Astrocyte (in vitro differentiated cells and primary cell): ENCODE results near the gene XRCC5. TPM values are rescaled to one million over a fixed set of nuclear protein-coding genes. Genes with fewer than 3 reads are reported as not detected.
"Not testable (repeated sequence)": the region's sequence is repeated elsewhere in the genome, so short reads cannot be mapped to it uniquely, and the experiment has no call there.

Experiments
- DNase-seq: peaks from one replicate; pipeline ENCODE4 v3.0.0-alpha.2; 2010; ENCODE audit warnings: low read depth
- FAIRE-seq: peaks from 2 replicates; lab custom pipeline; 2011; peaks lifted over from hg19 to GRCh38; lab: Jason Lieb, UNC
- H2AFZ ChIP-seq: 2 replicates; pipeline ENCODE4 v1.6.0; 2012; ENCODE audit warnings: low read depth, low read length, inconsistent platforms
- H3K27ac ChIP-seq: 2 replicates; pipeline ENCODE4 v1.5.1; 2011; ENCODE audit warnings: low read depth, low read length, inconsistent platforms
- H3K27me3 ChIP-seq: 2 replicates; pipeline ENCODE4 v1.6.0; 2011; ENCODE audit warnings: low read length, inconsistent platforms; ENCODE audit not compliant: insufficient read depth
- H3K36me3 ChIP-seq: 2 replicates; pipeline ENCODE4 v1.5.1; 2011; ENCODE audit warnings: low read length, inconsistent platforms; ENCODE audit not compliant: insufficient read depth
- H3K4me1 ChIP-seq: 2 replicates; pipeline ENCODE4 v1.5.1; 2011; ENCODE audit warnings: low read length, inconsistent platforms; ENCODE audit not compliant: insufficient read depth
- H3K4me2 ChIP-seq: 2 replicates; pipeline ENCODE4 v1.6.0; 2012; ENCODE audit warnings: low read length, inconsistent platforms
- H3K4me3 ChIP-seq: 2 replicates; pipeline ENCODE4 v1.5.1; 2011; ENCODE audit warnings: low read depth, mild to moderate bottlenecking, low read length, inconsistent platforms; ENCODE audit not compliant: insufficient read depth
- H3K79me2 ChIP-seq: 2 replicates; pipeline ENCODE4 v1.6.0; 2012; ENCODE audit warnings: mild to moderate bottlenecking, low read length, inconsistent platforms; ENCODE audit not compliant: insufficient read depth
- H3K9ac ChIP-seq: 2 replicates; pipeline ENCODE4 v1.6.0; 2012; ENCODE audit warnings: mild to moderate bottlenecking, low read length, inconsistent platforms
- H3K9me3 ChIP-seq: 2 replicates; pipeline ENCODE4 v1.5.1; 2012; ENCODE audit warnings: low read depth, mild to moderate bottlenecking, low read length, inconsistent platforms; ENCODE audit not compliant: insufficient read depth
- H4K20me1 ChIP-seq: 2 replicates; pipeline ENCODE4 v1.6.0; 2012; ENCODE audit warnings: low read length, inconsistent platforms; ENCODE audit not compliant: insufficient read depth
- H3K27ac Mint-ChIP-seq: one replicate; pipeline ENCODE4 v1.8.0; 2021; ENCODE audit warnings: mild to moderate bottlenecking, mixed read lengths; ENCODE audit not compliant: unreplicated experiment
- H3K27me3 Mint-ChIP-seq: one replicate; pipeline ENCODE4 v1.8.0; 2021; ENCODE audit warnings: low read depth, mixed read lengths; ENCODE audit not compliant: unreplicated experiment
- H3K36me3 Mint-ChIP-seq: one replicate; pipeline ENCODE4 v1.8.0; 2021; ENCODE audit warnings: low read depth, mixed read lengths; ENCODE audit not compliant: unreplicated experiment
- H3K4me1 Mint-ChIP-seq: one replicate; pipeline ENCODE4 v1.8.0; 2021; ENCODE audit warnings: low read depth, mixed read lengths; ENCODE audit not compliant: unreplicated experiment
- H3K4me3 Mint-ChIP-seq: one replicate; pipeline ENCODE4 v1.8.0; 2021; ENCODE audit warnings: mild to moderate bottlenecking, moderate library complexity, mixed read lengths; ENCODE audit not compliant: unreplicated experiment
- H3K9me3 Mint-ChIP-seq: one replicate; pipeline ENCODE4 v1.8.0; 2021; ENCODE audit warnings: mild to moderate bottlenecking, mixed read lengths; ENCODE audit not compliant: unreplicated experiment
- EZH2 ChIP-seq: IDR thresholded peaks from 2 replicates; pipeline ENCODE4 v1.6.1; 2012; ENCODE audit warnings: mild to moderate bottlenecking, low read length, inconsistent platforms; ENCODE audit not compliant: insufficient read depth
- total RNA-seq: library from RNA; stranded (reverse); gene quantifications from 2 replicates; pipeline ENCODE4 v1.2.1, GENCODE V29; 2021
- TF ChIP-seq, protein P1 (sequence below): IDR thresholded peaks from 2 replicates; pipeline ENCODE4 v1.5.1; 2011; ENCODE audit warnings: low read depth, mild to moderate bottlenecking, inconsistent platforms, low read length, moderate library complexity; ENCODE audit not compliant: insufficient read depth

The XRCC5 gene
- total RNA-seq, 1 donor from 2014 or later, result 249 TPM

DNA sequence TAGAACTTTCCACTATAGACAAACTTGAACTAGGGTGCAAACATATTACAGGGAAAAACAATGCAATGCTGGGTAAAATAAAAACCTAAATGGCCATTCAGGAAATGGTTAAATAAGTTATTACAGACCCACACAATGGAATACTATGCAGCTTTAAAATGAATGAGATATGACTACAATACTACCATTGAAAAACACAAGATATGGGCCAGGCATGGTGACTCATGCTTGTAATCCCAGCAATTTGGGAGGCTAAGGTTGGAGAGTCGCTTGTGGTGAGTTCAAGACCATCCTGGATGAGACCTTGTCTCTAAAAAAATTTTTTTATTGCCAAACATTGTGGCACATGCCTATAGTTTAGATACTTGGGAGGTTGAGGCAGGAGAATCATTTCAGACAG is 34.4 kb upstream of the XRCC5 start:
- Histone ChIP-seq H4K20me1 (no peaks in the 10 kb centered on the region), H3K9me3 (no peaks in the 10 kb centered on the region), H3K4me3 (no peak overlapping the region), H3K9ac (no peak overlapping the region), H3K36me3 (no peaks in the 10 kb centered on the region), H3K27me3 (no peaks in the 10 kb centered on the region), H3K4me1 (no peaks in the 10 kb centered on the region), H3K79me2 (no peaks in the 10 kb centered on the region), H3K27ac (no peak overlapping the region), H3K4me2 (no peak overlapping the region), H2AFZ (no peak overlapping the region)
- H3K36me3 Mint-ChIP-seq, result no peaks in the 10 kb centered on the region
- TF ChIP-seq EZH2, result no peak
- TF ChIP-seq, protein P1, sequence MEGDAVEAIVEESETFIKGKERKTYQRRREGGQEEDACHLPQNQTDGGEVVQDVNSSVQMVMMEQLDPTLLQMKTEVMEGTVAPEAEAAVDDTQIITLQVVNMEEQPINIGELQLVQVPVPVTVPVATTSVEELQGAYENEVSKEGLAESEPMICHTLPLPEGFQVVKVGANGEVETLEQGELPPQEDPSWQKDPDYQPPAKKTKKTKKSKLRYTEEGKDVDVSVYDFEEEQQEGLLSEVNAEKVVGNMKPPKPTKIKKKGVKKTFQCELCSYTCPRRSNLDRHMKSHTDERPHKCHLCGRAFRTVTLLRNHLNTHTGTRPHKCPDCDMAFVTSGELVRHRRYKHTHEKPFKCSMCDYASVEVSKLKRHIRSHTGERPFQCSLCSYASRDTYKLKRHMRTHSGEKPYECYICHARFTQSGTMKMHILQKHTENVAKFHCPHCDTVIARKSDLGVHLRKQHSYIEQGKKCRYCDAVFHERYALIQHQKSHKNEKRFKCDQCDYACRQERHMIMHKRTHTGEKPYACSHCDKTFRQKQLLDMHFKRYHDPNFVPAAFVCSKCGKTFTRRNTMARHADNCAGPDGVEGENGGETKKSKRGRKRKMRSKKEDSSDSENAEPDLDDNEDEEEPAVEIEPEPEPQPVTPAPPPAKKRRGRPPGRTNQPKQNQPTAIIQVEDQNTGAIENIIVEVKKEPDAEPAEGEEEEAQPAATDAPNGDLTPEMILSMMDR, result no peak
- H3K9me3 Mint-ChIP-seq, result no peaks in the 10 kb centered on the region
- no peaks in the 10 kb centered on the region for H3K4me1 Mint-ChIP-seq
- H3K4me3 Mint-ChIP-seq, result no peak overlapping the region
- FAIRE-seq, result no peak
- no peak for DNase-seq
- no peak overlapping the region for H3K27ac Mint-ChIP-seq
- H3K27me3 Mint-ChIP-seq, result no peaks in the 10 kb centered on the region

- no peak for TF ChIP-seq EZH2
- TF ChIP-seq, protein P1, result no peak
- H3K27ac ChIP-seq, result no peak overlapping the region
- no peaks in the 10 kb centered on the region for H3K27me3 ChIP-seq
- H3K9me3 ChIP-seq, result no peaks in the 10 kb centered on the region
- peaks cover 5% of the 10 kb centered on the region for H3K4me1 Mint-ChIP-seq
- no peaks in the 10 kb centered on the region for H3K27me3 Mint-ChIP-seq
- FAIRE-seq (no peak), DNase-seq (no peak)
- H3K4me1 ChIP-seq, result no peaks in the 10 kb centered on the region
- H3K9me3 Mint-ChIP-seq, result no peaks in the 10 kb centered on the region
- no peak overlapping the region for H3K4me3 ChIP-seq
- H4K20me1 ChIP-seq, result no peaks in the 10 kb centered on the region
- H3K79me2 ChIP-seq, result no peaks in the 10 kb centered on the region
- H3K4me2 ChIP-seq, result no peak overlapping the region
- no peak overlapping the region for H2AFZ ChIP-seq
- no peak overlapping the region for H3K27ac Mint-ChIP-seq
- no peaks in the 10 kb centered on the region for H3K36me3 Mint-ChIP-seq
- H3K4me3 Mint-ChIP-seq, result no peak overlapping the region
- no peaks in the 10 kb centered on the region for H3K36me3 ChIP-seq
- H3K9ac ChIP-seq, result no peak overlapping the region
Observed at GRCh38 chr2:216075510-216076485, 33.4 kb upstream of the XRCC5 start.

DNA sequence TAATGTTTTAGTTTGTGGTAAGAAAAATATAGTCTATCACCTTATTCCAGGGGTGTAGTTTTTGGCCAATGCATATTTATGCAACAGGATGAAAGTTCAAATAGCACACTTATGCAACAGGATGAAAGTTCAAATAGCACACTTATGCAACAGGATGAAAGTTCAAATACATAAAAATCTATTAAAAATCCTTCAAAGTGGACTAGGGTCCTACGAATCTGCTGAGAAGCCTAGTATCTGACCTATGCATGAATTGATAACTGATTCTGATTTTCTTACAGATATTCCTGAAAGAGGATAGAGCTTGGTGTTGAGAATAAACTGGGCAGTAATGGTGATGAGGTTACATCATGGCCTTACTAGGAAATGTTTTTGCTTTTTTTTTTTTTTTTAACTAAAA is 30.4 kb upstream of the XRCC5 start:
- H3K9ac ChIP-seq, result no peak overlapping the region
- Mint-ChIP-seq H3K27me3 (no peaks in the 10 kb centered on the region), H3K27ac (no peak overlapping the region), H3K9me3 (no peaks in the 10 kb centered on the region), H3K4me3 (no peak overlapping the region), H3K4me1 (peaks cover 25% of the 10 kb centered on the region), H3K36me3 (no peaks in the 10 kb centered on the region)
- H2AFZ ChIP-seq, result no peak overlapping the region
- no peak for TF ChIP-seq EZH2
- TF ChIP-seq, protein P1, result no peak
- H3K4me3 ChIP-seq, result no peak overlapping the region
- no peaks in the 10 kb centered on the region for H3K9me3 ChIP-seq
- H3K4me1 ChIP-seq, result peaks cover 21% of the 10 kb centered on the region
- H3K27me3 ChIP-seq, result no peaks in the 10 kb centered on the region
- no peak for DNase-seq
- no peaks in the 10 kb centered on the region for H3K36me3 ChIP-seq
- FAIRE-seq, result no peak
- no peak overlapping the region for H3K27ac ChIP-seq
- no peak overlapping the region for H3K4me2 ChIP-seq
- no peaks in the 10 kb centered on the region for H3K79me2 ChIP-seq
- no peaks in the 10 kb centered on the region for H4K20me1 ChIP-seq

- H2AFZ ChIP-seq, H3K36me3 ChIP-seq, H3K9ac ChIP-seq, H3K4me2 ChIP-seq, H3K27me3 ChIP-seq, H3K27me3 Mint-ChIP-seq, H3K79me2 ChIP-seq, H3K9me3 ChIP-seq, H3K9me3 Mint-ChIP-seq, DNase-seq, H3K4me3 Mint-ChIP-seq, H4K20me1 ChIP-seq, FAIRE-seq, H3K36me3 Mint-ChIP-seq, H3K27ac Mint-ChIP-seq, H3K4me3 ChIP-seq, H3K27ac ChIP-seq: not testable (repeated sequence)
- peaks cover 34% of the 10 kb centered on the region for H3K4me1 Mint-ChIP-seq
- peaks cover 31% of the 10 kb centered on the region for H3K4me1 ChIP-seq
Observed at GRCh38 chr2:216080048-216080447, 29.1 kb upstream of the XRCC5 start.
